GM21786 (cell line): ENCODE results near the gene MORN1.
A peak's percentile ranks its signal among the peaks of the same experiment; 100 is the strongest.

Experiments used
- ATAC-seq: cut with Tn5 transposase; IDR thresholded peaks from one replicate; pipeline ENCODE4 v1.9.1; 2021; ENCODE audit not compliant: unreplicated experiment

The MORN1 gene

GRCh38 chr1:2405588-2406295 is 14.4 kb upstream of the MORN1 start:
- ATAC-seq = no peak

DNA sequence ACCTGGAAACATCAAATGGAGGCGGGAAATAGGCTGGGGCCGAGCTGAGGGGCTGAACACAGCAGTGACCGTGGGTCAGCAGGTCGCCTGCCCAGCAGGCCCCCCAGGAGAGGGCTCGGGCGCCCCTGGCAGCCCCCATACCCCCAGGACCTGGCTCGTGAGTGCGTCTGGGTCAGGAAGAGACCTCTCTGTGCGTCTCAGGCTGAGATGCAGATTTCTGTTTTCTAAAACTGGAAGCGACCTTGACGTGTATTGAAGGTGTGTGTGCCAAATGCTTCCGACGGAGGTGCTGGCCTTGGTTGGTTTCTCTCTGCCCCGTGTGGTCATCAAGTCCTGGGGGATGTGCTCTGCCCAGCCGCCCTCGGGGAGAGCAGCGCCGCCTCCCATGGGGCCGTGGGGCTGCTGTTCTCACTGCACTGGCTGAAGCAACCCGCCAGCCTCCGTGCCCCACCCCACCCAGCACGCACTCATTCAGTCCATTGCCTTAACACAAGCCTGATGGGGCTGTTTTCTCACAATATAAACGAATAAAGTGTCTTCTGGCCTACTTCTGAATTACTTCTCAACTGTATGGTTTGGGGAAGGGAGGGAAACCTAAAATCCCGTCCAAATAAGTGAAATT is 13.6 kb upstream of the MORN1 start:
- ATAC-seq = no peak

GRCh38 chr1:2404142-2404889 is 13.0 kb upstream of the MORN1 start:
- ATAC-seq = no peak

GRCh38 chr1:2403273-2403672 is 11.9 kb upstream of the MORN1 start:
- ATAC-seq = no peak

GRCh38 chr1:2402420-2402819 is 11.1 kb upstream of the MORN1 start:
- no peak for ATAC-seq

GRCh38 chr1:2400950-2401649 is 9.7 kb upstream of the MORN1 start:
- no peak for ATAC-seq

GRCh38 chr1:2400576-2400909 is 9.2 kb upstream of the MORN1 start:
- no peak for ATAC-seq

DNA sequence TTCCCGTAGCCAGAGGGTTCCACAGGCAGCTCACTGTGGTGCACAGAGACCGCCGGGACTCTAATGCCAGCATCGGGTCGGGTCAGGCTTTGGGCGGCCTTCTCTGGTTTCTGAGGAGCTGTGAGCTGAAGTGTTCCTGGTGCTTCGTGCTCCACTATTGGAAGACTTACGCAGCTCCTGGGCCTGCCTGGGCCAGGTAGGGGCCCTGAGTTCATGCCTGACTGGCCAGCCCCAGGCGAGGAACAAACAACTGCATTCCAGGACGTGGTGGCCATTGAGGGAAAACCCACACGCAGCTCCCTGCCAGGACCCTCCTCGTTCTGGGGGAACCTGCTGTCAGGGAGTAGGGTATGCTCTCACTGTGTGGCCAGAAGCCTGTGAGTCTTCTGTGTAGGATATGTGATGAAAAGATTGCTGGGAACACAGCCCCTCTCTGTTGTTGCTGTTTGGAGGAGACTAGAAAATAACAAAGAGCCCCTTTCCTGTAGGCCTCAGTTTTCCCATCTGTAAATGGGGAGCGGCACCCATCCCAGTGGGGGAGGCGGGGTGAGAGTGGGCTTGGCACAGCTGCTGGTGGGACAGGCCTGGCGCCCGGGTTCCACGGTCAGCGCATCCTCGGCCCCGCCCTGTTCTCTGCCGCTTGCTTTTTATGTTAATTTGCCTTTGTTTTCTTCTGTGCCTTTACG is 8.7 kb upstream of the MORN1 start:
- no peak for ATAC-seq

GRCh38 chr1:2398871-2399270 is 7.5 kb upstream of the MORN1 start:
- no peak for ATAC-seq

DNA sequence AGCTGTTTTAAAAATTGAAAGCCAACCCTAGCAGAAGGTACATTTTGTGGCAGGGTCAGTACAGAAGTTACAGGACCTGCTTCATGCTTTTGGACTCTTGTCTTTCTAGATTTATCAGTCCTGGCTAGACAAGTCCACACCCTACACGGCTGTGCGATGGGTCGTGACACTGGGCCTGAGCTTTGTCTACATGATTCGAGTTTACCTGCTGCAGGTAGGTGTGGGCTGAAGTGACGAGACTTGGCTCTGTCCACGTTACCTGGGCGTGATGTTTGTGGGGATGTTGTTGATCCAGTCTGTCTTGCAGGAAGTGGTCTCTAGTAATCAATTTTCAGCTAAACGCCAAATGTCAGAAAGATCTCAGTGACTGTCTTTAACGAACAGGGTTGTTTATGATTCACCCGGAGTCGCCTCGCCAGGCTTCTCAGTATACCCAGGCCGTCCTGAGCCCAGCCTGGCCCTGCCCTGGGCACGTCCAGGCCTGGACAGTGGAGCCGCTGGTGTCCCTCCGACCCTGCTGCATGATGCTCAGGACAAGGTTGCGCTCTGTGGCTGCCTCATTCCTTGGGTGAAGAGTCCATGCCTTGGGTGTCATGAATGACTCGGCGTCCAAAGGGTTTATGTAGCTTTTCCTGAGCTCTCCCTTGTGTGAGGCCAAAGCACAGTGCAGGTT is 5.8 kb upstream of the MORN1 start:
- ATAC-seq = no peak

- no peak for ATAC-seq
Observed at GRCh38 chr1:2396476-2396875, 5.1 kb upstream of the MORN1 start.

- ATAC-seq = no peak
Observed at GRCh38 chr1:2396059-2396458, 4.7 kb upstream of the MORN1 start.

DNA sequence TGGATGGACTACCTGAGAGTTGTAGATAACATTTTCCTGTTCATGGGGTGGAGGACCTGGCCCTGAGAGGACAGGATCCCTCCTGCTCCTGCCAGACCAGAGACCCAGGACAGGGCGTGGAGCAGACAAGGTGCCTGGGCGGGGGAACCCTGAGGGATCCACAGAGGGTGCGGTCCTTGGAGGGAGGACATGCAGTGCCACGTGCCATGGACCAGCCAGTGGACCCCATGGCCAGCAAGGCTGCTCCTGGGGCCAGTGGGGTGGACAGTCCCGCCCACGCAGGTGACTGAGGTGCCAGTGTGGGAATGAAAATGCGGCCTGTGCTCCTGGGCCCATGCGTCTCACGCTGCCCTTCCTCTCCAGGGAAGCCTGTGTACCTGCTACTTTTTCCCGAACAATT is 3.9 kb upstream of the MORN1 start:
- no peak for ATAC-seq

- ATAC-seq = no peak
Observed at GRCh38 chr1:2394761-2395160, 3.4 kb upstream of the MORN1 start.

DNA sequence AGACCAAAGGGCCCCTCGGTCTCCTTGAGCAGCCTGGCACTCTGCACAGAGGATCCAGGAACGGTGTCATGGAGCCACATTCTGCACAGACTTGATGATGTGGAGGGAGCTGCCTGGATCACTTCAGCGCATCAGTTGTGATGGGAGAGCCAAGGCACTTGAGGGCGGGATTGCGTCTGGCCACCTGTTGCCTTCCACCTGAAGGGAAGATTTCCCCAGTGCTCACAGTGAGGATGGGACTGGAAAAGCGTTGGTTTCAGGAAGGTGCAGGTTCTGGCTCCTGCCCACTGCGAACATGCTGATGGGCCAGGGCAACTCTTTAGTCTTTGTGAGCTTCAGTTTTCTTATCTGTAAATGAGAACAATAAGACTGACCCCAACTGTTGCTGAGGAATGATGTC is 2.9 kb upstream of the MORN1 start:
- ATAC-seq = no peak

GRCh38 chr1:2393471-2393877 is 2.1 kb upstream of the MORN1 start:
- no peak for ATAC-seq

- ATAC-seq = no peak
Observed at GRCh38 chr1:2392686-2393085, 1.3 kb upstream of the MORN1 start.

DNA sequence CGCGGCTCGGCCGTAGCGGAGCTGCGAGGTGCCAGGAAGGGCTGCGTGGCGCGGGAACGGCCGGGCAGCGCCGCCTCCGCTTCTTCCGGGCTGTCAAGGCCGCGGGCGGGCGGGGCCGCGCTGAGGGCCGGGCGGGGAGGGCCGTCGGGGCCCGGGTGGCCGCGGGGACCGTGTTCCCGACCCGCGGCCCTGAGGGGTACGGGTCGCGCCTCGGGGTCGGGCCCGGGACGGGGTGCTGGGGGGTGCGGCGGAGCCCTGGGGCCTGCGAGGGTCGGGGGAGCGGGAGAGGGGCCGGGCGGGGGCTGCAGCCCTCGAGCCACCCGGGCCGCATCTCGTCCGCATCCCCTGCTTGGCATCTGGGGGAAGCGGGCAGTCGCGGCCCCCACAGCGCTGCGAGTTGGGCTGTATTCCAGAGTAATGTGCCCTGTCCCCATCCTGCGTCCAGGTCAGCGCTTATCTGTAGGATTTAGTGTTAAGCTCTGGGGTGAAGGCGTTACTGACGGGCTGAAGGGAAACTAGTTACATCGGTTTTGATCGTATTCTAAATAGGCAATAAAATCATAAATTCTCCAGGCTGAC is 666 bp upstream of the MORN1 start:
- peak; percentile 5 for ATAC-seq

DNA sequence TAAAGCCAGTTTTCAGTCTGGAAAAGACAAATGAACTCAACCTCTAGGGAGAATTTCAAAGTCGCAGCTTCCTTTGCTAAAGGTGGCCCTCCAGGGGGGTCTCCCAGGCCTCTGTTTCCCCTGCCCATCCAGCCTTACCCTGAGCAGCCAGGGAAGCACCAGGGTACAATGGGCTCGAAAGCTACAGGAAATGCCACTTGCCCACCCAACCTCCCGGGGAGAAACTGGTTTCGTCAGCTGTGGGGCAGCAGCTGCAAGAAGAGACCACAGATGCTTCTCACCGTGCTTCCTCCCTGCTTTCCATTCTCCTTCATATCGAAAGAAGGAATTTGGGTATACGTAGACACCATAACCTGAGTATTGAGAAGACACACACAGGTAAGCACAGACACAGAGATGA is 1.7 kb downstream of the MORN1 start:
- no peak for ATAC-seq
